HCT116 (cell line): ENCODE data around the gene KANK3. TPM values are rescaled to one million over a fixed set of nuclear protein-coding genes. Genes with fewer than 3 reads are reported as not detected.
A peak's percentile ranks its signal among the peaks of the same experiment; 100 is the strongest.

Experiments
- ATAC-seq: fragments of 200-7000 bp; cut with Tn5 transposase; 2 replicates; pipeline ENCODE4 v1.9.1; 2020; ENCODE audit warnings: mild to moderate bottlenecking, moderate library complexity
- BruUV-seq: library from RNA; stranded (reverse); fragments of 400-500 nt; replicated peaks from 2 replicates; lab custom pipeline; 2021; lab: Mats Ljungman, UMichigan
- CTCF ChIA-PET: fragments of 300-600 bp; sonication (Branson Sonifier 250); formaldehyde crosslinking; loops from one replicate; lab custom pipeline; 2021; ENCODE audit warnings: antibody characterized with exemption; lab: Charles Lee
- POLR2A ChIA-PET: fragments of 300-600, 350-600 bp; sonication (Branson Sonifier 250); formaldehyde crosslinking; loops from one replicate; lab custom pipeline; 2021; ENCODE audit warnings: antibody characterized with exemption; lab: Charles Lee
- RAD21 ChIA-PET, 2 experiments: fragments of 300-600 bp; sonication (Branson Sonifier 250); formaldehyde crosslinking; loops; one replicate each; lab custom pipeline; 2023; ENCODE audit warnings: low total read pairs in 2 of 2; ENCODE audit not compliant: uncharacterized antibody in 2 of 2, unreplicated experiment in 2 of 2, low non-redundant PET in 1 of 2; lab: Charles Lee
- DNase-seq: peaks from one replicate; pipeline ENCODE4 v3.0.0-alpha.2; 2010; ENCODE audit warnings: low read depth, low spot score
- H2AFZ ChIP-seq: fragments of 200-600 bp; shearing (Covaris generic), sonication (generic); 2 replicates; pipeline ENCODE4 v1.6.1; 2017; ENCODE audit warnings: low read depth, mixed run types, mixed read lengths, antibody characterized with exemption, low read length; ENCODE audit not compliant: poor library complexity, severe bottlenecking
- H3K27ac ChIP-seq: 2 replicates; pipeline ENCODE4 v1.5.1; 2012; ENCODE audit warnings: low read depth, low read length
- H3K27me3 ChIP-seq: fragments of 200-600 bp; sonication (generic); 2 replicates; pipeline ENCODE4 v1.6.1; 2016; ENCODE audit warnings: mixed run types, low read length, mixed read lengths; ENCODE audit not compliant: insufficient read depth
- H3K36me3 ChIP-seq, 2 experiments: fragments of 200-500 bp in 1 of 2; fragments of 200-600 bp in 1 of 2; sonication (Bioruptor generic) in 1 of 2; sonication (generic) in 1 of 2; 2 replicates each; pipeline versions ENCODE4 v1.5.1 to v1.6.1; 2014 to 2016; ENCODE audit warnings: low read length in 2 of 2, inconsistent platforms in 1 of 2, mixed read lengths in 1 of 2, mixed run types in 1 of 2; ENCODE audit not compliant: insufficient read depth in 2 of 2, control insufficient read depth in 1 of 2
- H3K4me1 ChIP-seq, 2 experiments: fragments of 200-600 bp in 1 of 2; sonication (generic) in 1 of 2; 2 replicates each; pipeline versions ENCODE4 v1.5.1 to v1.6.1; 2012 to 2017; ENCODE audit warnings: low read length in 2 of 2, inconsistent platforms in 1 of 2, mild to moderate bottlenecking in 1 of 2, mixed read lengths in 1 of 2, mixed run types in 1 of 2, moderate library complexity in 1 of 2; ENCODE audit not compliant: insufficient read depth in 2 of 2, control insufficient read depth in 1 of 2
- H3K4me2 ChIP-seq: fragments of 200-600 bp; sonication (generic); 2 replicates; pipeline ENCODE4 v1.6.1; 2017; ENCODE audit warnings: mixed run types, low read length, mixed read lengths
- H3K4me3 ChIP-seq, 2 experiments: fragments of 200-600 bp in 1 of 2; sonication (generic) in 1 of 2; replicated peaks in 1 of 2; 2 replicates each; pipeline ENCODE4 v1.5.1; 2011 to 2016; ENCODE audit warnings: low read length in 2 of 2, control low read depth in 1 of 2, low read depth in 1 of 2, mild to moderate bottlenecking in 1 of 2, mixed read lengths in 1 of 2, mixed run types in 1 of 2
- H3K79me2 ChIP-seq: fragments of 200-600 bp; sonication (generic); 2 replicates; pipeline ENCODE4 v1.6.1; 2017; ENCODE audit warnings: mild to moderate bottlenecking, mixed run types, low read length, moderate library complexity, mixed read lengths; ENCODE audit not compliant: insufficient read depth
- H3K9ac ChIP-seq: fragments of 200-600 bp; sonication (generic); 2 replicates; pipeline ENCODE4 v1.6.1; 2016; ENCODE audit warnings: low read length, mixed read lengths
- H3K9me2 ChIP-seq: fragments of 200-600 bp; sonication (generic), shearing (Covaris generic); 2 replicates; pipeline ENCODE4 v1.6.1; 2017; ENCODE audit warnings: mixed run types, mild to moderate bottlenecking, moderate library complexity; ENCODE audit not compliant: insufficient read depth
- H3K9me3 ChIP-seq, 2 experiments: fragments of 200-500 bp in 1 of 2; fragments of 200-600 bp in 1 of 2; sonication (Bioruptor generic) in 1 of 2; sonication (generic) in 1 of 2; 2 replicates each; pipeline ENCODE4 v1.6.1; 2014 to 2017; ENCODE audit warnings: low read length in 2 of 2, mixed read lengths in 2 of 2, inconsistent platforms in 1 of 2, low read depth in 1 of 2, mild to moderate bottlenecking in 1 of 2, mixed run types in 1 of 2, moderate library complexity in 1 of 2; ENCODE audit not compliant: control insufficient read depth in 1 of 2, insufficient read depth in 1 of 2
- H4K20me1 ChIP-seq: fragments of 200-600 bp; sonication (generic), shearing (Covaris generic); 2 replicates; pipeline ENCODE4 v1.6.1; 2017; ENCODE audit warnings: mixed run types, mild to moderate bottlenecking, moderate library complexity; ENCODE audit not compliant: insufficient read depth
- ATF3 ChIP-seq: IDR thresholded peaks from 2 replicates; pipeline ENCODE4 v1.6.1; 2012
- CBX3 ChIP-seq: IDR thresholded peaks from 2 replicates; pipeline ENCODE4 v1.6.1; 2012; ENCODE audit warnings: low read depth
- CTCF ChIP-seq, 3 experiments: fragments of 200-600 bp in 1 of 3; sonication (generic) in 1 of 3; IDR thresholded peaks in 2 of 3; conservative IDR thresholded peaks in 1 of 3; 2 replicates each; pipeline ENCODE4 v1.5.1; 2012 to 2017; ENCODE audit warnings: low read depth in 2 of 3, low read length in 2 of 3, antibody characterized with exemption in 1 of 3, borderline replicate concordance in 1 of 3, control low read depth in 1 of 3, mild to moderate bottlenecking in 1 of 3, mixed read lengths in 1 of 3, mixed run types in 1 of 3, moderate library complexity in 1 of 3; ENCODE audit not compliant: insufficient read depth in 1 of 3
- ELF1 ChIP-seq: IDR thresholded peaks from 2 replicates; pipeline ENCODE4 v1.6.1; 2012; ENCODE audit warnings: low read depth, borderline replicate concordance
- EZH2phosphoT487 ChIP-seq: fragments of 200-600 bp; IDR thresholded peaks from 2 replicates; pipeline ENCODE4 v1.6.1; 2018; ENCODE audit warnings: antibody characterized with exemption, borderline replicate concordance
- FOSL1 ChIP-seq: IDR thresholded peaks from 2 replicates; pipeline ENCODE4 v1.6.1; 2012; ENCODE audit warnings: low read depth
- MAX ChIP-seq: IDR thresholded peaks from 2 replicates; pipeline ENCODE4 v1.6.1; 2012
- POLR2AphosphoS5 ChIP-seq: IDR thresholded peaks from 2 replicates; pipeline ENCODE4 v1.6.1; 2011; ENCODE audit warnings: mild to moderate bottlenecking, low read depth, low read length, moderate library complexity
- RAD21 ChIP-seq: IDR thresholded peaks from 2 replicates; pipeline ENCODE4 v1.6.1; 2012; ENCODE audit warnings: low read depth, mild to moderate bottlenecking
- REST ChIP-seq: IDR thresholded peaks from 2 replicates; pipeline ENCODE4 v1.6.1; 2012; ENCODE audit warnings: low read depth
- SP1 ChIP-seq: IDR thresholded peaks from 2 replicates; pipeline ENCODE4 v1.6.1; 2012; ENCODE audit warnings: low read depth
- SRF ChIP-seq: IDR thresholded peaks from 2 replicates; pipeline ENCODE4 v1.6.1; 2012; ENCODE audit warnings: low read depth
- YY1 ChIP-seq: IDR thresholded peaks from 2 replicates; pipeline ENCODE4 v1.6.1; 2011; ENCODE audit warnings: low read length, low read depth, moderate library complexity, mild to moderate bottlenecking; ENCODE audit not compliant: insufficient replicate concordance; ENCODE audit errors: extremely low read depth
- ZBTB33 ChIP-seq: IDR thresholded peaks from 2 replicates; pipeline ENCODE4 v1.6.1; 2011; ENCODE audit warnings: mild to moderate bottlenecking, low read length, moderate library complexity; ENCODE audit not compliant: insufficient replicate concordance; ENCODE audit errors: extremely low read depth
- ZFX ChIP-seq: fragments of 450-650 bp; IDR thresholded peaks from 2 replicates; pipeline ENCODE4 v1.6.1; 2017
- intact Hi-C: fragments of 100-400 bp; cut with micrococcal nuclease; formaldehyde crosslinking; loops from 2 replicates; pipeline ENCODE4 v1.10.0; 2022
- total RNA-seq: library from RNA; stranded (reverse); gene quantifications from one replicate; pipeline ENCODE4 v1.2.1, GENCODE V29; 2021; ENCODE audit not compliant: unreplicated experiment

The KANK3 gene
- total RNA-seq, 1 experiment from 2014 or later: 21.7 TPM

- Histone ChIP-seq H3K4me3 (peak overlapping the region; percentile 71 to 82), H3K27me3 (no peaks in the 10 kb centered on the region), H3K27ac (peak overlapping the region; percentile 100), H3K4me1 (peaks cover 18 to 31% of the 10 kb centered on the region in 2 experiments), H3K9me3 (no peaks in the 10 kb centered on the region), H3K9me2 (no peaks in the 10 kb centered on the region), H3K4me2 (peak overlapping the region; percentile 97), H3K9ac (peak overlapping the region; percentile 90), H4K20me1 (no peaks in the 10 kb centered on the region), H2AFZ (no peak overlapping the region), H3K79me2 (peaks cover 15% of the 10 kb centered on the region), H3K36me3 (no peaks in the 10 kb centered on the region)
- no peak for TF ChIP-seq SP1
- TF ChIP-seq RAD21: no peak
- TF ChIP-seq POLR2AphosphoS5: no peak
- no peak for TF ChIP-seq FOSL1
- TF ChIP-seq YY1: no peak
- TF ChIP-seq SRF: no peak
- no peak for TF ChIP-seq CTCF (IDR thresholded peaks at IDR 0.05 in 2 of 3, conservative IDR thresholded peaks at IDR 0.05 in 1 of 3; ENCODE audit: borderline replicate concordance in 1 of 3, insufficient read depth in 1 of 3, low read depth in 2 of 3, low read length in 2 of 3)
- no peak for TF ChIP-seq ELF1
- TF ChIP-seq ZBTB33: no peak
- TF ChIP-seq ZFX: no peak
- no peak for TF ChIP-seq EZH2phosphoT487
- TF ChIP-seq ATF3: no peak
- no peak for TF ChIP-seq MAX
- no peak for TF ChIP-seq REST
- no peak for TF ChIP-seq CBX3
- TSS peak; percentile 35 for BruUV-seq
- no peak for DNase-seq
- intact Hi-C loops: loop anchor here (10.0 kb wide), 1 partner anchor 179 kb away; no protein-coding TSS in a partner anchor
- no peak for ATAC-seq
- CTCF ChIA-PET: interaction anchor here (1.7 to 3.5 kb wide), 2 partner anchors 14 to 245 kb away, joined by 9 to 21 read pairs; no protein-coding TSS in a partner anchor
- POLR2A ChIA-PET: interaction anchor here (0.6 to 4.5 kb wide), 6 partner anchors 8 to 180 kb away, joined by 3 to 37 read pairs (median 4); partner anchors contain the start of genes KANK3, NDUFA7, RPS28 and ZNF414
- RAD21 ChIA-PET: no interaction called here
These were observed 9.2 kb downstream of the KANK3 start for GRCh38 chr19:8333767-8334457.
